NK-92 treated with Interleukin-12 subunit alpha and Interleukin-12 subunit beta, amount 100 ng/mL, for 24 hours (cell line): ENCODE data around the gene HTR1B.

ENCODE experiments used
- DNase-seq: peaks from one replicate; lab custom pipeline; 2025; lab: John Stamatoyannopoulos, UW

Gene HTR1B, protein sequence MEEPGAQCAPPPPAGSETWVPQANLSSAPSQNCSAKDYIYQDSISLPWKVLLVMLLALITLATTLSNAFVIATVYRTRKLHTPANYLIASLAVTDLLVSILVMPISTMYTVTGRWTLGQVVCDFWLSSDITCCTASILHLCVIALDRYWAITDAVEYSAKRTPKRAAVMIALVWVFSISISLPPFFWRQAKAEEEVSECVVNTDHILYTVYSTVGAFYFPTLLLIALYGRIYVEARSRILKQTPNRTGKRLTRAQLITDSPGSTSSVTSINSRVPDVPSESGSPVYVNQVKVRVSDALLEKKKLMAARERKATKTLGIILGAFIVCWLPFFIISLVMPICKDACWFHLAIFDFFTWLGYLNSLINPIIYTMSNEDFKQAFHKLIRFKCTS

DNA sequence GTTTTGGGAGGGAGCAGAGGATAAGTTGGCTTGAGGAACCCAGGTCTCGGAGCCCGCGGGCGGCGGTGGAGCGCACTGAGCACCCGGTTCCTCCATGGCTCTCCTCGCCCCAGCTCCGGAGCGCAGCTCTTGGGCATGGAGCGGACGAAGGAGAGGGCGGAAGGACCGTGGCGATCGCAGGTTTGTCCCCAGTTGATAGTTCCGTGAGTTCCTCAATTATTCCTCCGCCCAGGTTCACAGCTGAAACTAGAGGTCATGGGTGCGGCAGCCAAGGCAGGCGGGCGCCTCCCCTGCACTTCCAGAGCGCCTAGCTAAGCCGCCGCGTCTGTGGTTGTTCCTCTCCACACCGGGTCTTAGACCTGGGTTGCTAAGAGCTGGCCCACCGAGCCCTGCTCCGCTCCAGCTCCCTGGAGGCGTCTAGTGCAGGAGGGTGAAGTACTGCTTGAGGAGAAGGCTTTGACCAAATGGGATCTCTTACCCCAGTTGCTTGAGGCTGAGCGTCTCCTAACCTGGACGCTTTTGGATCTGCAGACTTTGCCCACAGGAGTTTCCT lies at the start of gene HTR1B:
HTR1B (minus strand) TSS at position 184 of the 553 bp plus-strand sequence; CDS start at position 96, 88 bp downstream.
- DNase-seq: no peak

GRCh38 chr6:77512554-77512953 lies 49.3 kb upstream of the HTR1B start:
- DNase-seq: no peak

DNA sequence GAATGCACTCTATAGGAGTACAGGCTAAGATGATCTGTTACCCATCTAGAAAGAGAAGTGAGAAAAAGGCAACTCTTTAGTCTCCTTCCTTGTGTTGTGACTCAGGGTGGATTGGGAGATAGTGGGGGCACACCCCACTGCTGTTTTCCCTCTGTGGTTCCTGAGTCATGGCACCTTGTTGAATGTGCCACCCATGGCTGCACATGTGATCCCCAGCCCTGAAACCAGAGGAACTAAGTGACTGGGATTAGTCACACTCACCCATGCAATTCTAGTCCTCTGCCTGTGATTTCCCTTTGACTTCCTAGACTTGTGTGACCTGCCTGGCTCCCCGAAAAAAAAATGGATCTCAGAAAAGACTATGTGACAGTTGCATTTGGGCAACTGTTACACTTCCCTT lies 48.6 kb upstream of the HTR1B start:
- no peak for DNase-seq

DNA sequence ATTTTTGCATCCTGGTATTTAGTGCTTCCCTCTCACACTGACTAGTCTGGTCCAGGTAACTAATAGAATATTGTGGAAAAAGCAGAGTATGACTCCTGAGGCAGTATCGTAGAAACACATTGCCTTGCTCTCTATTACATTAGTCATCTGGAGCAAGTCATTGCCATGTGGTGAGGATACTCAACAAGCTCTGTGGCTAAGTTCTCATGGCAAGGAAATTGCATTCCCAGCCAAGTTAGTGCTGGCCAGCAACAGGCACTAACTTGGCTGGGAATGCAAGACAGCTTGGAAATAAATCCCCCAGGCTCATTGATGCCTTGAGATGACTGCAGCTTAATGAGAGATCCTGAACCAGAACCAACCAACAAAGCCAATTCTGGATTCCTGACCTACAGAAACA lies 39.7 kb upstream of the HTR1B start:
- no peak for DNase-seq

DNA sequence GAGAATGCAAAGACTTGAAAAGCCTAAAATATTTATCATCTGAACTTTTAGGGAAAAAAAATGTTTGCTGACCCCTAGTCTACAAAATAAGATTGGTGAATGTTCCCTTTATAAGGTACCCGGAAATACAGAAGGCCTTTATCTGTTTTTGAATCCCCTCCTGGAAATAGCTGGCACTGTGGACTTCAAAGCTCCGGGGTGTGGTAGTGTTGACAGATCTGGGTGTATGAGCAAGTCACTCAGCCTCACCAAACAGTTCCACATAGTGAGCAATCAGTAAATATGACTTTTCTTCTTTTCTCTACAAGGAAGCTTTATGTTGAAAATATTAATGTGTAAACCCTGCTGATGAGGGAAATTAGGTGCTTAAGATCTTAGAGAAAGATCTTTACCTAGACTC lies 29.2 kb upstream of the HTR1B start:
- no peak for DNase-seq

- no peak for DNase-seq
These were observed 24.6 kb upstream of the HTR1B start for GRCh38 chr6:77487808-77488425.

- no peak for DNase-seq
These were observed 19.7 kb upstream of the HTR1B start for GRCh38 chr6:77482981-77483380.

GRCh38 chr6:77474973-77475372 lies 11.7 kb upstream of the HTR1B start:
- DNase-seq: no peak

GRCh38 chr6:77474286-77474956 lies 11.1 kb upstream of the HTR1B start:
- DNase-seq: no peak

DNA sequence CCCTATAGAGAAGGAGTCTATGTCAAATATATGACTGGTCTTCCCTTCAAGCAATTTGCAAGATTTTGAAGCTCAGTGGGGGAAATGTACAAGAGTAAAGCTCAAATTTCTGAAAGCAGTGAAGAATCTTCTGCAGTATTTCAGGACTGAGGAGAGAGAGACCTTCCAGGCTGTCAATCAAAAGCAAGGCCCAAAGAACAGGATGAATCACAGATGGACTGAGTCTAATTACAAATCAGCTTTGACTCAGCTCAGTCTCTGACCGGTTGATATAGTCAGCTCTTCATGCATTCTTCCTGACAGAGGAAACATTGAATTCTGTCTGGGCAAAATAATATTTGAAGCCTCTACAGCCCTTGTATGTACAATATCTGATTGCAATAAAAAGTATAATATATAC lies 7.7 kb upstream of the HTR1B start:
- no peak for DNase-seq

GRCh38 chr6:77468939-77469338 lies 5.6 kb upstream of the HTR1B start:
- DNase-seq: no peak

GRCh38 chr6:77466451-77467437 lies 3.5 kb upstream of the HTR1B start:
- DNase-seq: no peak

DNA sequence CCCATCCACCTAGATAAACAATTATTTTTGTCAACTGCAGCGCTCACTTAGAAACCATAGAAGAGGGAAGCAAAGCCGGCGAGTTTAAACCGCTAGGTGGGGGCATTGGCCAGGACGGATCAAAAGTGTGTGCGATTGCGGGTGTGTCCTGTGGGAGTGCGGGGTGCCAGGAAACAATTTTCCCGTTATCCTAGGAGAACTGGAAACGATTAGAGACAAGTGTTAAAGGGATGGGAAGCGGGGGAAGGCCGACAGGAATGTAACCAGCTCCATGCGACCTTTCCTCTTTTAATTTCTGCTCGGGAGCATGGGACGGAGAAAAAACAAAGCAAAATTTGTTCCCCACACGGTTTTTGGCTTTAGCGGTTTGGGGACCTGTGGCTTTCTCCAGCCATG lies 2.8 kb upstream of the HTR1B start:
- no peak for DNase-seq

GRCh38 chr6:77464495-77464867 lies 1.2 kb upstream of the HTR1B start:
- no peak for DNase-seq

- DNase-seq: no peak
These were observed 687 bp upstream of the HTR1B start for GRCh38 chr6:77463861-77464494.

DNA sequence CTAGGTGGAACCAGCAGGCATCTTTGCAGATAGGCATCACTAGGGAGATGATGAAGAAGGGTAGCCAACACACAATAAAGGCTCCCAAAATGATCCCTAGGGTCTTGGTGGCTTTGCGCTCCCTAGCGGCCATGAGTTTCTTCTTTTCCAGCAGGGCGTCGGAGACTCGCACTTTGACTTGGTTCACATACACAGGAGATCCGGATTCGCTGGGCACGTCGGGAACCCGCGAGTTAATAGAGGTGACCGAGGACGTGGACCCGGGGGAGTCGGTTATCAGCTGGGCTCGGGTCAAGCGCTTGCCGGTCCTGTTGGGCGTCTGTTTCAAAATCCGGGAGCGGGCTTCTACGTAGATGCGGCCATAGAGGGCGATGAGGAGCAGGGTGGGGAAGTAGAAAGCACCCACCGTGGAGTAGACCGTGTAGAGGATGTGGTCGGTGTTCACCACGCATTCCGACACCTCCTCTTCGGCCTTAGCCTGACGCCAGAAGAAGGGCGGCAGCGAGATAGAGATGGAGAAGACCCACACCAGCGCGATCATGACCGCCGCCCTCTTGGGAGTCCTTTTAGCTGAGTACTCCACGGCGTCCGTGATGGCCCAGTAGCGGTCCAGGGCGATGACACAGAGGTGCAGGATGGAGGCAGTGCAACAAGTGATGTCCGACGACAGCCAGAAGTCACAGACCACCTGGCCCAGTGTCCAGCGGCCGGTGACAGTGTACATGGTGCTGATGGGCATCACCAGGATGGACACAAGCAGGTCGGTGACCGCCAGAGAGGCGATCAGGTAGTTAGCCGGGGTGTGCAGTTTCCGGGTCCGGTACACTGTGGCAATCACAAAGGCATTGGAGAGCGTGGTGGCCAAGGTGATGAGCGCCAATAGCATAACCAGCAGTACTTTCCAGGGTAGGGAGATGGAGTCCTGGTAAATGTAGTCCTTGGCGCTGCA lies 658 bp downstream of the HTR1B start:
- no peak for DNase-seq

- no peak for DNase-seq
These were observed 1.5 kb downstream of the HTR1B start for GRCh38 chr6:77461796-77462195.

DNA sequence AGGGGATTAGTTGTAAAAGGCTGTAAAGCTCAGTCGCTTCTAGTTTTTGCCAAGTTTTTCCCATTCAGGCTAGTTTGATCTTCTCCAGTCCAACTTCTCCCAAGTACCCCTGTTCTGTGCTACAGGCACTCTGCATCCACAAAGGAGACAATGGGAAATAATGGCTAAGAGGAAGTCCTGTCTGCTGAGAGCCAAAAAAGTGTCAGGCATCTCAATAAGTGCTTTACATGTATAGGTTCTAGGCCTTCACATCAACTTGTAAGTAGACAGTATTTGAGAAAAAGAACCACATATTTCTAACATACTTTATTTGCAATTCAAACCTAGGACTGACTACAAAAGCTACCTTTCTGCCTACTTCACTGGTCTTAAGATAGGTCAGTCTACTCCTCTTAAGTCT lies 4.9 kb downstream of the HTR1B start:
- DNase-seq: no peak

DNA sequence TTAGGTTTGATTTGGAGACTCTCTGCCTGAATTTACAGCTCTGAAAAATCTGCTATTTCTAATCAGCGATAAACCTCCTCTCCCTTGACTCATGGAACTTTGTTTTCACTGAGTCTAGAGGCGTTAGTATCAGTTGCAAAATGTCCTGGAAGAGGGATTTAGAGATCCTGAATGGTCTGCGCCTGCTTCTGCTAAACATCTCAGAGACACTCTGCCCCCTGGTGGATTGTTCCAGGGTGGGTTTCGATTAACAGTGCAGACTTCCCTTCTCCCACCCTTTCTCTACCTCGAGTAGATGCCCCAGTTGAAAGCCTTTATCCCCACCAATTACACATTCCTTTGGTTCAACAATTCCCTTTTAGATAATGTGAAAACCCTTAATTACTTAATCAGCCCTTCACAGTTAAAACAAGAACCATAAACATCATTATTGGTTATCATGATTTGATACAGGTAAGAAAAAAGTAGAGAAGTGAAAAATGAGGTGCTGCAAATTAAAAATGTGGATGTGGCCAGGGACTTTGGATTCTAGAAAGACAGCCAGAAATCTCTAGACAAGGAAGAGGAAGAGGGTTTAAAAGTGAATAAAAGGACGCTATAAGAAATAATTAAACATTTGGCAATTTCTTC lies 5.5 kb downstream of the HTR1B start:
- no peak for DNase-seq
